ENCODE results near the gene LIPI. TPM values are rescaled to one million over a fixed set of nuclear protein-coding genes. Genes with fewer than 3 reads are reported as not detected.

Gene LIPI
- total and polyA plus RNA-seq, 2 experiments from 2014 or later: not detected

DNA sequence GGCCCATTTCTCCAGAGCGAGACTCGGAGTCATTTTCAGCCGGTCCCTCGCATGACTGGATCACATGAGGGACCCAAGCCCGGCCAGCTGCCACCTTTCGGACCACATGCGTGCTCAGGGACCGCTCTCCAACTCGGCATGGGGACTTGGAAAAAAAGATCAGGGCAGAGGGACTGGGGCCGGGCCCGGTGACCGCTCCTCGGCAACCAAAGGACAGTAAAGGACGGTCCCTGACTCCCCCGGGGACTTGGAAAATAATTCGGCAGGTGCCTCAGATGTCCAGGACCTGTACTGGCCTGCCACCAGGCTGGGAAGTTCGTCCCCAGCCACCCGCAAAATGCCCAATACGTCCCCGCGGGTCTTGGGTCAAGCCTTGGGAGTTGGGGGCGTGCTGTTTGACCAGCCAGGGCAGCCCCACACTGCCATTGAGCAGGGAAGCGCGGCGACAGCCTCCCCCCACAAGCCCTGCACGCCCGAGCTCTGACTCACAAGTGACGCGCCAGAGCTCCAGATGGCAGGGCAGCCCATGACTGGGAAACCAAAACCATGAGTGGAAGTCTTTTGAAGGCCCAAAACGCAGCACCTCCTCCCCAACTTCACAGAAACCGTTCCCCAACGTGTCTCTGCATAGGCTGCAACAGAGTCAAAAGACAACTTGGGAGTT lies 134.5 kb downstream of the LIPI start (continued):
- TF ChIP-seq, protein P1, sequence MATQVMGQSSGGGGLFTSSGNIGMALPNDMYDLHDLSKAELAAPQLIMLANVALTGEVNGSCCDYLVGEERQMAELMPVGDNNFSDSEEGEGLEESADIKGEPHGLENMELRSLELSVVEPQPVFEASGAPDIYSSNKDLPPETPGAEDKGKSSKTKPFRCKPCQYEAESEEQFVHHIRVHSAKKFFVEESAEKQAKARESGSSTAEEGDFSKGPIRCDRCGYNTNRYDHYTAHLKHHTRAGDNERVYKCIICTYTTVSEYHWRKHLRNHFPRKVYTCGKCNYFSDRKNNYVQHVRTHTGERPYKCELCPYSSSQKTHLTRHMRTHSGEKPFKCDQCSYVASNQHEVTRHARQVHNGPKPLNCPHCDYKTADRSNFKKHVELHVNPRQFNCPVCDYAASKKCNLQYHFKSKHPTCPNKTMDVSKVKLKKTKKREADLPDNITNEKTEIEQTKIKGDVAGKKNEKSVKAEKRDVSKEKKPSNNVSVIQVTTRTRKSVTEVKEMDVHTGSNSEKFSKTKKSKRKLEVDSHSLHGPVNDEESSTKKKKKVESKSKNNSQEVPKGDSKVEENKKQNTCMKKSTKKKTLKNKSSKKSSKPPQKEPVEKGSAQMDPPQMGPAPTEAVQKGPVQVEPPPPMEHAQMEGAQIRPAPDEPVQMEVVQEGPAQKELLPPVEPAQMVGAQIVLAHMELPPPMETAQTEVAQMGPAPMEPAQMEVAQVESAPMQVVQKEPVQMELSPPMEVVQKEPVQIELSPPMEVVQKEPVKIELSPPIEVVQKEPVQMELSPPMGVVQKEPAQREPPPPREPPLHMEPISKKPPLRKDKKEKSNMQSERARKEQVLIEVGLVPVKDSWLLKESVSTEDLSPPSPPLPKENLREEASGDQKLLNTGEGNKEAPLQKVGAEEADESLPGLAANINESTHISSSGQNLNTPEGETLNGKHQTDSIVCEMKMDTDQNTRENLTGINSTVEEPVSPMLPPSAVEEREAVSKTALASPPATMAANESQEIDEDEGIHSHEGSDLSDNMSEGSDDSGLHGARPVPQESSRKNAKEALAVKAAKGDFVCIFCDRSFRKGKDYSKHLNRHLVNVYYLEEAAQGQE (IDR thresholded peaks at IDR 0.05; ENCODE audit: unreplicated experiment): no peak
- no peak for TF ChIP-seq EZH2phosphoT487 (IDR thresholded peaks at IDR 0.05; ENCODE audit: unreplicated experiment)
- no peak for TF ChIP-seq ZNF114 (CRISPR knock-in tag; IDR thresholded peaks at IDR 0.05)
- no peak for TF ChIP-seq POLR2AphosphoS5 (IDR thresholded peaks at IDR 0.05; ENCODE audit: low read depth)
- TF ChIP-seq ZNF331 (CRISPR knock-in tag; IDR thresholded peaks at IDR 0.05; ENCODE audit: low read depth): no peak
- TF ChIP-seq CTCF (conservative IDR thresholded peaks at IDR 0.05; ENCODE audit: low read depth in 2 of 2): no peak
- no peak for TF ChIP-seq JUNB (IDR thresholded peaks at IDR 0.05; ENCODE audit: unreplicated experiment)

DNA sequence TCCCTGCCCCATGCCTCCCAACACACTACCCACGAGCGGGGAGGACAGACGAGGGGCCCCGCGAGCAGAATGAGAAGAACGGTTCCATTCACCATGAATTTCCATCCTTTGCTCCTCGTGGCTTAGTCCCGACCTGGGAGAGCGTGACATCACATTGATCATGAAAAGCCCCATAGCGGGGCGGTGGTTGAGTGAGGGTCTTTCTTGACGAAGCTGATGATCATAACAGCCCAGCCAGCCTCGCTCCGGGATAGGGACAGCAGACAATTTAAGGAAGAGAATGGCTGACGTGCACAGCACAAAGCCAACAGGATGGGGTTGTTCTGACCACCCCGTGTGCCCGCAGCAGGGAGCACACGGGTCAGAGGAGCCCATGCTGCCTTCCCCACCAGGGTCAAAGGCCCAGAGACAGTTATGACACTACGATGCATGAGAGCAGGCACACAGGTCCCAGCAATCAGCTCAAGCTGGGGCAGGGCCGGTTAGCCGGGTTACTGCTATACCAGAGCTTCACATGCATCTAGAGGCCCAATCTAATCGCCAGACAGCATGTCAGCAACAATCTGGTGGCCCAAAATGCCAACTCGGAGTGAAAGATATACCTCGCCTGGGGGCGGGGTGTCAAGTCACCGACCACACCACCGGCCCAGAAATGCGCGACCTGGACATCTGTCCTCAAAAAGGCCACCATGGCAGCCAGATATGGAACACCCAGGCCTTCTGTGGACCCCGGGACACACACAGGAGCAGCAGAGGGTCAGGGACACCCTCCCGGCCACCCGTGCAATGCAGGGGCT lies 135.2 kb downstream of the LIPI start:
- Mint-ChIP-seq H3K9me3 (no peaks in the 10 kb centered on the region; the same call in 2 of the 3 replicates), H3K36me3 (ENCODE audit: low read depth) (no peaks in the 10 kb centered on the region), H3K27me3 (ENCODE audit: insufficient read depth, low read depth, poor library complexity) (peaks cover 8% of the 10 kb centered on the region), H3K4me1 (peaks cover 14% of the 10 kb centered on the region), H3K27ac (no peak overlapping the region), H3K4me3 (no peak overlapping the region)
- ATAC-seq: no peak
- H3K4me2 ChIP-seq: no peak overlapping the region
- no peaks in the 10 kb centered on the region for H3K79me2 ChIP-seq (replicated peaks; ENCODE audit: insufficient read depth)
- H3K36me3 ChIP-seq (ENCODE audit: insufficient read depth): no peaks in the 10 kb centered on the region
- H2AFZ ChIP-seq: no peak overlapping the region
- no peaks in the 10 kb centered on the region for H3K4me1 ChIP-seq (ENCODE audit: insufficient read depth)
- H3F3A ChIP-seq (replicated peaks; ENCODE audit: low read depth): no peaks in the 10 kb centered on the region
- no peak for DNase-seq (ENCODE audit: low spot score)
- no peaks in the 10 kb centered on the region for H3K27me3 ChIP-seq (ENCODE audit: insufficient read depth)
- no peaks in the 10 kb centered on the region for H4K20me1 ChIP-seq (replicated peaks; ENCODE audit: insufficient read depth)
- H3K27ac ChIP-seq (ENCODE audit: low read depth): no peak overlapping the region
- H3K9me2 ChIP-seq (ENCODE audit: insufficient read depth): no peaks in the 10 kb centered on the region
- H3K4me3 ChIP-seq: no peak overlapping the region
- TF ChIP-seq ZNF114 (CRISPR knock-in tag; IDR thresholded peaks at IDR 0.05): no peak
- TF ChIP-seq POLR2AphosphoS5 (IDR thresholded peaks at IDR 0.05; ENCODE audit: low read depth): no peak
- TF ChIP-seq STAT1 (IDR thresholded peaks at IDR 0.05; ENCODE audit: unreplicated experiment): no peak
- no peak for TF ChIP-seq CREB1 (CRISPR knock-in tag; IDR thresholded peaks at IDR 0.05; ENCODE audit: low read depth)
- TF ChIP-seq, protein P2, sequence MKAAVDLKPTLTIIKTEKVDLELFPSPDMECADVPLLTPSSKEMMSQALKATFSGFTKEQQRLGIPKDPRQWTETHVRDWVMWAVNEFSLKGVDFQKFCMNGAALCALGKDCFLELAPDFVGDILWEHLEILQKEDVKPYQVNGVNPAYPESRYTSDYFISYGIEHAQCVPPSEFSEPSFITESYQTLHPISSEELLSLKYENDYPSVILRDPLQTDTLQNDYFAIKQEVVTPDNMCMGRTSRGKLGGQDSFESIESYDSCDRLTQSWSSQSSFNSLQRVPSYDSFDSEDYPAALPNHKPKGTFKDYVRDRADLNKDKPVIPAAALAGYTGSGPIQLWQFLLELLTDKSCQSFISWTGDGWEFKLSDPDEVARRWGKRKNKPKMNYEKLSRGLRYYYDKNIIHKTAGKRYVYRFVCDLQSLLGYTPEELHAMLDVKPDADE (IDR thresholded peaks at IDR 0.05): no peak
- no peak for TF ChIP-seq CTCF (conservative IDR thresholded peaks at IDR 0.05; ENCODE audit: low read depth in 2 of 2)
- TF ChIP-seq NANOG (IDR thresholded peaks at IDR 0.05; ENCODE audit: borderline replicate concordance): no peak
- TF ChIP-seq EZH2phosphoT487 (IDR thresholded peaks at IDR 0.05; ENCODE audit: unreplicated experiment): no peak
- no peak for TF ChIP-seq ZNF331 (CRISPR knock-in tag; IDR thresholded peaks at IDR 0.05; ENCODE audit: low read depth)
- no peak for TF ChIP-seq JUNB (IDR thresholded peaks at IDR 0.05; ENCODE audit: unreplicated experiment)
- no peak for TF ChIP-seq EZH2 (IDR thresholded peaks at IDR 0.05; ENCODE audit: low read depth, unreplicated experiment)

Data from GM23338 (cell line).